Adrenal gland (tissue), 12 donors: ENCODE measurements around the gene CSNK1G3. TPM values are rescaled to one million over a fixed set of nuclear protein-coding genes. Genes with fewer than 3 reads are reported as not detected.

Experiments
- DNase-seq, 7 donors: peaks; one replicate each; pipeline ENCODE4 v3.0.0-alpha.2; 2019 to 2020
- H3K27ac ChIP-seq, 5 donors: fragments of 200-600 bp; sonication (generic) in 4 of 5; 1 replicate in 3 of 5; 2 replicates in 2 of 5; pipeline versions ENCODE4 v1.5.1 to v1.8.0; 2016 to 2020; ENCODE audit warnings: mild to moderate bottlenecking in 1 of 5
- H3K27me3 ChIP-seq: fragments of 200-600 bp; 2 replicates; pipeline ENCODE4 v1.8.0; 2021
- H3K36me3 ChIP-seq, 2 donors: fragments of 200-600 bp; replicated peaks in 1 of 2; 1 replicate in 1 of 2; 2 replicates in 1 of 2; pipeline versions ENCODE4 v1.5.1 to v1.8.0; 2018 to 2022
- H3K4me1 ChIP-seq, 2 donors: fragments of 200-600 bp; replicated peaks in 1 of 2; 1 replicate in 1 of 2; 2 replicates in 1 of 2; pipeline versions ENCODE4 v1.5.1 to v1.8.0; 2018 to 2021
- H3K4me3 ChIP-seq, 4 donors: fragments of 200-600 bp; sonication (generic) in 3 of 4; one replicate each; pipeline ENCODE4 v1.5.1; 2016 to 2018
- H3K9me3 ChIP-seq, 3 donors: fragments of 200-600 bp; sonication (generic) in 1 of 3; replicated peaks in 1 of 3; 1 replicate in 2 of 3; 2 replicates in 1 of 3; pipeline versions ENCODE4 v1.5.1 to v1.8.0; 2016 to 2021
- POLR2A ChIP-seq, 2 donors: fragments of 450-650 bp; IDR thresholded peaks; one replicate each; pipeline ENCODE4 v1.6.1; 2017; ENCODE audit warnings: antibody characterized with exemption in 2 of 2, mild to moderate bottlenecking in 2 of 2, moderate library complexity in 1 of 2
- WGBS, 4 donors: extraction: QIAGEN DNeasy Blood & Tissue Kit in 2 of 4; methylation state at CpG; one replicate each; pipeline versions ENCODE4 v1.1.5 to v1.1.7; 2013 to 2017; 5-methylcytosine and 5-hydroxymethylcytosine counted together
- intact Hi-C, 2 donors: fragments of 100-400 bp; cut with DNase I; formaldehyde crosslinking; loops; one replicate each; pipeline versions ENCODE4 v1.14.1 to v1.15.0; 2022 to 2023
- polyA plus RNA-seq, 3 donors: library from polyadenylated mRNA; stranded (reverse); fragments of 200-250 nt in 2 of 3; fragments of 350-450 nt in 1 of 3; fragmentation: Illumina TruSeq in 1 of 3; extraction: RNeasy Lipid Tissue Mini Kit (QIAGEN cat#74804) in 1 of 3; gene quantifications; one replicate each; pipeline ENCODE4 v1.2.3, GENCODE V29; 2013 to 2014
- total RNA-seq, 9 donors: library from RNA; depleted of rRNA in 4 of 9; stranded (reverse); fragments of >200 nt in 4 of 9; fragments of 120-200 nt in 1 of 9; fragmentation: NEBNext Ultra II Directional in 1 of 9; extraction: Animal tissue kit (Norgen Biotek cat#: 25700) in 1 of 9; gene quantifications; one replicate each; pipeline versions ENCODE4 v1.1.0 to v1.2.4, GENCODE V29; 2013 to 2023
- TF ChIP-seq, protein P1 (sequence below), 6 experiments: fragments of 450-650 bp in 4 of 6; fragments of 200-600 bp in 2 of 6; sonication (generic) in 1 of 6; IDR thresholded peaks; 1 replicate in 5 of 6; 2 replicates in 1 of 6; pipeline versions ENCODE4 v1.5.1 to v1.8.0; 2016 to 2021; ENCODE audit warnings: antibody characterized with exemption in 6 of 6, mild to moderate bottlenecking in 2 of 6, moderate library complexity in 1 of 6
- donor health status: healthy with polysubstance abuse.
- donor health status: Bipolar disorder and iron deficiency.
- donor health status: DM: yes; HTN: yes; CAD: no.
- donor health status: DM: no; HTN: no; CAD: no.
- donor health status: DM: no; HTN: no; CAD: no.
- donor health status: DM: yes; HTN: yes; CAD: no.

The CSNK1G3 gene
- total and polyA plus RNA-seq, 12 donors: 7.3 to 36.2 (median 28.9) TPM

DNA sequence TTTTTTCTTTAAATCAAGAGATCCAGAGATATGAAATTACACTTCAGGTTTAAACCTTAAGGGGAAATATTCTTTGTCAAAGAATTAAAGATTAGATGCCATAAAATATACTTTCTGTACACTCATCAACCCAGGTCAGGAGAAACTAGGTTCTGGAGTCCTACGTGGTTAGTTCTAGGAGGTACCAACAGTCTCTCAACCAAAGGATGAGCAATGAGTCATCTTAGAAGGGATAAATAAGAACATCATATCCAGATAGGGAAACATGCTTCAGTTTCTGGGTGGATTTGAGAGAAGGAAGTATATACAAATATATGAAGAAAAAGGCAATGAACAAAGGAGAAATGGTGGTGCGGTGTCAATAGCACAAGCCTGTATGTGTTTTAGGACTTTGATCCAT is 98.2 kb downstream of the CSNK1G3 start:
- Histone ChIP-seq H3K27me3 (no peaks in the 10 kb centered on the region), H3K27ac (no peak overlapping the region), H3K9me3 (no peaks in the 10 kb centered on the region), H3K4me3 (no peak overlapping the region), H3K36me3 (peaks cover 0 to under 1% of the 10 kb centered on the region in 2 donors), H3K4me1 (no peaks in the 10 kb centered on the region)
- intact Hi-C loops: loop anchor here in 1 of 2 donors (10.0 kb wide), 1 partner anchor 185 kb away; the partner anchor contains the start of gene CEP120
- no peak for TF ChIP-seq POLR2A (IDR thresholded peaks at IDR 0.05)
- TF ChIP-seq, protein P1, sequence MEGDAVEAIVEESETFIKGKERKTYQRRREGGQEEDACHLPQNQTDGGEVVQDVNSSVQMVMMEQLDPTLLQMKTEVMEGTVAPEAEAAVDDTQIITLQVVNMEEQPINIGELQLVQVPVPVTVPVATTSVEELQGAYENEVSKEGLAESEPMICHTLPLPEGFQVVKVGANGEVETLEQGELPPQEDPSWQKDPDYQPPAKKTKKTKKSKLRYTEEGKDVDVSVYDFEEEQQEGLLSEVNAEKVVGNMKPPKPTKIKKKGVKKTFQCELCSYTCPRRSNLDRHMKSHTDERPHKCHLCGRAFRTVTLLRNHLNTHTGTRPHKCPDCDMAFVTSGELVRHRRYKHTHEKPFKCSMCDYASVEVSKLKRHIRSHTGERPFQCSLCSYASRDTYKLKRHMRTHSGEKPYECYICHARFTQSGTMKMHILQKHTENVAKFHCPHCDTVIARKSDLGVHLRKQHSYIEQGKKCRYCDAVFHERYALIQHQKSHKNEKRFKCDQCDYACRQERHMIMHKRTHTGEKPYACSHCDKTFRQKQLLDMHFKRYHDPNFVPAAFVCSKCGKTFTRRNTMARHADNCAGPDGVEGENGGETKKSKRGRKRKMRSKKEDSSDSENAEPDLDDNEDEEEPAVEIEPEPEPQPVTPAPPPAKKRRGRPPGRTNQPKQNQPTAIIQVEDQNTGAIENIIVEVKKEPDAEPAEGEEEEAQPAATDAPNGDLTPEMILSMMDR (IDR thresholded peaks at IDR 0.05): no peak
- WGBS, 4 donors: 94 to 97% (median 95%) methylated on average over 2 of the region's 2 CpGs
- DNase-seq: no peak

DNA sequence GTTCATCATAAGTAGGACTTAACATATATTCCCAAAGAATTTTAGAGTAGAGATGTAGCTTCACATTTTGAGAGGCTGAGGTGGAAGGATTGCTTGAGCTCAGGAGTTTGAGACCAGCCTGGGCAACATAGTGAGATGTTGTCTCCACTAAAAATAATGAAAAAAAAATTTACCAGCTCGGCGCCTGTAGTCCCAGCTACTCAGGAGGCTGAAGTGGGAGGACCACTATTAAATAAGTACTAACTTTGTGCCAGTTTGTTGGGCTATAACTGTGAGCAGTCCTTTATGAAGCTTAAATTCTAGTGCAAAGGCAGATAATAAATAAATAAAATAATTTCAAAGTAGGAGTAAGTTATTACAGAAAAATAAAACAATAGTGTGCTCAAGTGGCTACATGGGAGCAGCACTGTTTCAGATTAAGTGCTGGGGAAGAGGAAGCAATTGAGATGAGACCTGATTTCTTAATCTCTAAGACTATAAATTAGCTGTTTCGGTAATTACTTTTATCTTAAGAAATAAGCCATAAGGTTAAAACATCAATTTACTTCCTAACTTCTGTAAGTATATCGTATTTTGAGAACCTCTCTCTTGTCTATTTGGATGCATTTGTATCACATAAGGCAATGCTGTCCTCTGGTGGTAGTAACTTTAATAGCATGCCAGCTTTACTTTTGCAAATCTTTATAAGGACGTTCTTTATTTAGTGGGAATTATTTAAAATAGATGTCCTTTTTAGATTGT is 98.9 kb downstream of the CSNK1G3 start:
- Histone ChIP-seq H3K27me3 (no peaks in the 10 kb centered on the region), H3K9me3 (no peaks in the 10 kb centered on the region), H3K27ac (no peak overlapping the region), H3K4me3 (no peak overlapping the region), H3K36me3 (peaks cover 0 to 6% of the 10 kb centered on the region in 2 donors), H3K4me1 (no peaks in the 10 kb centered on the region)
- TF ChIP-seq POLR2A (IDR thresholded peaks at IDR 0.05): no peak
- TF ChIP-seq, protein P1 (IDR thresholded peaks at IDR 0.05): peak; percentile 91 to 100 (median 96)
- intact Hi-C loops: loop anchor here in 1 of 2 donors (10.0 kb wide), 1 partner anchor 186 kb away; the partner anchor contains the start of gene CEP120
- peak in 4 of 7 donors; percentile 11 to 40 (median 19) for DNase-seq
- WGBS, 4 donors: 37 to 43% (median 40%) methylated on average over 5 of the region's 5 CpGs

DNA sequence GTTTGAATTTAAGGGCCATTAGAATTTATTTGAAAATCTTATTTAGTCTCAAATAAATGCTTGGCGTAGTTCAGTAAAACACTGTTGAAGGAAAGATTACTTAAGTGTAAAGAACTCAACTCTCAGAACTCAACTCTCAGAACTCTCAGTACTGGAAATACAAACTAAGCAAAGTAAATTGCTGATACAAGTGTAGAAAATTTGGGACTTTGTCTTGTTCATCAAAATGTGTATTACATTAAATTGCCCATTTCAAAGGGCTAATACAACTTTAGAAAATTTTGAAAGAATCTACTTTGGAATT is 99.4 kb downstream of the CSNK1G3 start:
- WGBS, 4 donors: 20 to 51% (median 33%) methylated on average over 1 of the region's 1 CpG
- Histone ChIP-seq H3K4me3 (no peak overlapping the region), H3K27ac (no peak overlapping the region), H3K4me1 (no peaks in the 10 kb centered on the region), H3K36me3 (peaks cover 0 to 6% of the 10 kb centered on the region in 2 donors), H3K9me3 (no peaks in the 10 kb centered on the region), H3K27me3 (no peaks in the 10 kb centered on the region)
- intact Hi-C loops: loop anchor here in 1 of 2 donors (10.0 kb wide), 1 partner anchor 187 kb away; the partner anchor contains the start of gene CEP120
- TF ChIP-seq, protein P1 (IDR thresholded peaks at IDR 0.05): peak in 1 of 6 experiments; percentile 5
- TF ChIP-seq POLR2A (IDR thresholded peaks at IDR 0.05): no peak
- no peak for DNase-seq

DNA sequence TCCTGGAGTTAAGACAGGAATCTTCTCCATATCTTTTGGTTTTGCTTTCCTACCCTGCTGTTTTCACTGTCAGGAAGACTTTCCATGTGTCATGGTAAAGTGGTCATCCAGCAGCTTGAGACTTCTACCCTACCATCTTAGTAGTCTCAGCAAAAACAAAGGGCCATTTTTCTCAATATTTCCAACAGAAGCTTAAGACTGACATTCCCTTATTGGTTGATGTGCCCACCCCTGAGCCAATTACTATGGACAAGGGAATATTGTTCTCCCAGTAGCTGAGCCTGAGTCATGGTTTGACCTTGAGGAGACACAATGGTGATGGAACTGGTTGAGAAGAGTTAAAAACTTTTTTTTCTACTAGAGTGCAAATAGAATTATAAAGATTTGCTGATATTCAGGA is 105.6 kb downstream of the CSNK1G3 start:
- TF ChIP-seq, protein P1 (IDR thresholded peaks at IDR 0.05): no peak
- no peak for TF ChIP-seq POLR2A (IDR thresholded peaks at IDR 0.05)
- H3K4me1 ChIP-seq: no peaks in the 10 kb centered on the region
- intact Hi-C loops: loop anchor here in 1 of 2 donors (10.0 kb wide), 1 partner anchor 193 kb away; the partner anchor contains the start of gene CEP120
- peak in 1 of 7 donors; percentile 14 for DNase-seq
- H3K36me3 ChIP-seq: peaks cover 0 to 6% of the 10 kb centered on the region in 2 donors
- H3K4me3 ChIP-seq: no peak overlapping the region
- no peak overlapping the region for H3K27ac ChIP-seq
- H3K27me3 ChIP-seq: no peaks in the 10 kb centered on the region
- H3K9me3 ChIP-seq: no peaks in the 10 kb centered on the region
